Fibroblast of lung (primary cell): ENCODE measurements around the gene SEPTIN14.
"Not testable (repeated sequence)": the region's sequence is repeated elsewhere in the genome, so short reads cannot be mapped to it uniquely, and the experiment has no call there.

Experiments
- EZH2 ChIP-seq: IDR thresholded peaks from 2 replicates; pipeline ENCODE4 v1.5.1; 2012; ENCODE audit warnings: low read length, control low read depth, mild to moderate bottlenecking; ENCODE audit errors: missing control alignments
- TF ChIP-seq, protein P1 (sequence below), 2 donors: IDR thresholded peaks in 1 of 2; conservative IDR thresholded peaks in 1 of 2; 1 replicate in 1 of 2; 2 replicates in 1 of 2; pipeline ENCODE4 v1.5.1; 2011 to 2012; ENCODE audit warnings: low read length in 2 of 2, control low read depth in 1 of 2, inconsistent platforms in 1 of 2, low read depth in 1 of 2, mild to moderate bottlenecking in 1 of 2

DNA sequence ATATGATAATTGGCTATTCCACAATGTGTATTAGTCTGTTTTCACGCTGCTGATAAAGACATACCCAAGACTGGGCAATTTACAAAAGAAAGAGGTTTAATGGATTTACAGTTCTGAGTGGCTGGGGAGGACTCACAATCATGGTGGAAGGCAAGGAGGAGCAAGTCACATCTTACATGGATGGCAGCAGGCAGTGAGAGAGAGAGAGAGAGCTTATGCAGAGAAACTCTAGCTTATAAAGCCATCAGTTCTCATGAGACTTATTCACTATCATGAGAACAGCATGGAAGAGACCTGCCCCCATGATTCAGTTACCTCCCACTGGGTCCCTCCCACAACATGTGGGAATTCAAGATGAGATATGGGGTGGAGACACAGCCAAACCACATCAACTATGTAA, 38.5 kb upstream of the SEPTIN14 start:
- TF ChIP-seq, protein P1, sequence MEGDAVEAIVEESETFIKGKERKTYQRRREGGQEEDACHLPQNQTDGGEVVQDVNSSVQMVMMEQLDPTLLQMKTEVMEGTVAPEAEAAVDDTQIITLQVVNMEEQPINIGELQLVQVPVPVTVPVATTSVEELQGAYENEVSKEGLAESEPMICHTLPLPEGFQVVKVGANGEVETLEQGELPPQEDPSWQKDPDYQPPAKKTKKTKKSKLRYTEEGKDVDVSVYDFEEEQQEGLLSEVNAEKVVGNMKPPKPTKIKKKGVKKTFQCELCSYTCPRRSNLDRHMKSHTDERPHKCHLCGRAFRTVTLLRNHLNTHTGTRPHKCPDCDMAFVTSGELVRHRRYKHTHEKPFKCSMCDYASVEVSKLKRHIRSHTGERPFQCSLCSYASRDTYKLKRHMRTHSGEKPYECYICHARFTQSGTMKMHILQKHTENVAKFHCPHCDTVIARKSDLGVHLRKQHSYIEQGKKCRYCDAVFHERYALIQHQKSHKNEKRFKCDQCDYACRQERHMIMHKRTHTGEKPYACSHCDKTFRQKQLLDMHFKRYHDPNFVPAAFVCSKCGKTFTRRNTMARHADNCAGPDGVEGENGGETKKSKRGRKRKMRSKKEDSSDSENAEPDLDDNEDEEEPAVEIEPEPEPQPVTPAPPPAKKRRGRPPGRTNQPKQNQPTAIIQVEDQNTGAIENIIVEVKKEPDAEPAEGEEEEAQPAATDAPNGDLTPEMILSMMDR (conservative IDR thresholded peaks at IDR 0.05 in 1 of 2, IDR thresholded peaks at IDR 0.05 in 1 of 2; ENCODE audit: low read depth in 1 of 2, low read length in 2 of 2) = not testable (repeated sequence)
- not testable (repeated sequence) for TF ChIP-seq EZH2
